ENCODE results near the gene RNF167. TPM values are rescaled to one million over a fixed set of nuclear protein-coding genes. Genes with fewer than 3 reads are reported as not detected.
A peak's percentile ranks its signal among the peaks of the same experiment; 100 is the strongest.

Gene RNF167
- total and polyA plus RNA-seq, 2 of the 13 experiments (the other 11 are each of a cell fraction or from before 2014, with no cell fraction given), result 44.1 to 45.4 TPM

DNA sequence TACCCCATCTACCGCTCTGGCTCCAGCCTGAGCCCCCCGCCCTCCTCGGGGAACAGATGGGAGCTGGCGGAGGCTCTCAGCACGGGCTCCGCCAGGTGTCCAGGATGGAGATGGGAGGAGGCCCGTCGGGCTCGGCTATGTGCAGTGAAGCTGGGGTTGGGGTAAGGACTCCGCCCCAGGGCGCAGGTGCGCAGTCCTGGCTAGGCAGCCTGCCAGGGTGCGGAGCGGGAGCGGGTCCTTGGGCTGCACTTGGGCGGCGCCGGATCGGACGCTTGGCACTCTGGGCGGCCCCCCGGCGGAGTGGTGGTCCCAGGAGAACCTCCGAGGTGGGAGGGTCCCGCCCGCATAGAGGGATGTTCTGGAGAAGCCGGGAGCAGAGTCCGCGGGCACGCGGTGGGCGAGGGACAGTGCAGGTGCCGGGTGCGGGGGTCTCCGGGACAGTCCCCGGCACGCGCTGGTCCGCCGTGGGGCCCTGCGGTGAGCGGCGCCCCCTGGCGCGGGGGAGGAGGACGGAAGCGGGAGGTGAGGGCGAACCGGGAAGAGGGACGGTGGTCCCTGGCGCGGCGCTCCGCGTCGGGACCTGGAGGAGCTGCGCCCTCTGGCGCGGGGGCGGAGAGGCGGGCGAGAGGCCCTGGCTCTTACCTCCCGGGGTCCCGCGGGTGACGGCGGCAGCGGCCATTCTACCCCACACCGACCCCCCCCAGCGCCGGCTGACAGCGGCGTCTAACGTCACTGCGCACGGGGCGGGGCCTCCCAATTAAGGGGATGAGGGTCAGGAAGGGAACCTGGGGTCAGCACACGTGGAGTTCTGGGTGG is 47.1 kb downstream of the RNF167 start, which contains the start of gene CAMTA2 (continued):
- no peak for TF ChIP-seq PAWR (CRISPR knock-in tag; IDR thresholded peaks at IDR 0.05; ENCODE audit: borderline replicate concordance)
- TF ChIP-seq, protein P1, sequence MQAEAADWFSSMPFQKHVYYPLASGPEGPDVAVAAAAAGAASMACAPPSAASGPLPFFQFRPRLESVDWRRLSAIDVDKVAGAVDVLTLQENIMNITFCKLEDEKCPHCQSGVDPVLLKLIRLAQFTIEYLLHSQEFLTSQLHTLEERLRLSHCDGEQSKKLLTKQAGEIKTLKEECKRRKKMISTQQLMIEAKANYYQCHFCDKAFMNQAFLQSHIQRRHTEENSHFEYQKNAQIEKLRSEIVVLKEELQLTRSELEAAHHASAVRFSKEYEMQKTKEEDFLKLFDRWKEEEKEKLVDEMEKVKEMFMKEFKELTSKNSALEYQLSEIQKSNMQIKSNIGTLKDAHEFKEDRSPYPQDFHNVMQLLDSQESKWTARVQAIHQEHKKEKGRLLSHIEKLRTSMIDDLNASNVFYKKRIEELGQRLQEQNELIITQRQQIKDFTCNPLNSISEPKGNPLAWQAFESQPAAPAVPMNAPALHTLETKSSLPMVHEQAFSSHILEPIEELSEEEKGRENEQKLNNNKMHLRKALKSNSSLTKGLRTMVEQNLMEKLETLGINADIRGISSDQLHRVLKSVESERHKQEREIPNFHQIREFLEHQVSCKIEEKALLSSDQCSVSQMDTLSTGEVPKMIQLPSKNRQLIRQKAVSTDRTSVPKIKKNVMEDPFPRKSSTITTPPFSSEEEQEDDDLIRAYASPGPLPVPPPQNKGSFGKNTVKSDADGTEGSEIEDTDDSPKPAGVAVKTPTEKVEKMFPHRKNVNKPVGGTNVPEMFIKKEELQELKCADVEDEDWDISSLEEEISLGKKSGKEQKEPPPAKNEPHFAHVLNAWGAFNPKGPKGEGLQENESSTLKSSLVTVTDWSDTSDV (CRISPR knock-in tag; IDR thresholded peaks at IDR 0.05), result no peak
- TF ChIP-seq, protein P2, sequence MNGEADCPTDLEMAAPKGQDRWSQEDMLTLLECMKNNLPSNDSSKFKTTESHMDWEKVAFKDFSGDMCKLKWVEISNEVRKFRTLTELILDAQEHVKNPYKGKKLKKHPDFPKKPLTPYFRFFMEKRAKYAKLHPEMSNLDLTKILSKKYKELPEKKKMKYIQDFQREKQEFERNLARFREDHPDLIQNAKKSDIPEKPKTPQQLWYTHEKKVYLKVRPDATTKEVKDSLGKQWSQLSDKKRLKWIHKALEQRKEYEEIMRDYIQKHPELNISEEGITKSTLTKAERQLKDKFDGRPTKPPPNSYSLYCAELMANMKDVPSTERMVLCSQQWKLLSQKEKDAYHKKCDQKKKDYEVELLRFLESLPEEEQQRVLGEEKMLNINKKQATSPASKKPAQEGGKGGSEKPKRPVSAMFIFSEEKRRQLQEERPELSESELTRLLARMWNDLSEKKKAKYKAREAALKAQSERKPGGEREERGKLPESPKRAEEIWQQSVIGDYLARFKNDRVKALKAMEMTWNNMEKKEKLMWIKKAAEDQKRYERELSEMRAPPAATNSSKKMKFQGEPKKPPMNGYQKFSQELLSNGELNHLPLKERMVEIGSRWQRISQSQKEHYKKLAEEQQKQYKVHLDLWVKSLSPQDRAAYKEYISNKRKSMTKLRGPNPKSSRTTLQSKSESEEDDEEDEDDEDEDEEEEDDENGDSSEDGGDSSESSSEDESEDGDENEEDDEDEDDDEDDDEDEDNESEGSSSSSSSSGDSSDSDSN (CRISPR knock-in tag; IDR thresholded peaks at IDR 0.05), result peak; percentile 98
- peak; percentile 56; the same call in 1 of the 2 replicates for TF ChIP-seq ZNF768 (CRISPR knock-in tag; IDR thresholded peaks at IDR 0.05)
- TF ChIP-seq ZSCAN9 (CRISPR knock-in tag; IDR thresholded peaks at IDR 0.05; ENCODE audit: borderline replicate concordance), result peak; percentile 66; the same call in 1 of the 2 replicates
- TF ChIP-seq ZNF562 (CRISPR knock-in tag; IDR thresholded peaks at IDR 0.05; ENCODE audit: borderline replicate concordance), result no peak
- TF ChIP-seq YY1 (IDR thresholded peaks at IDR 0.05; ENCODE audit: insufficient read depth, insufficient replicate concordance, low read depth, low read length), result peak; percentile 90
- no peak for TF ChIP-seq MTF2 (CRISPR knock-in tag; IDR thresholded peaks at IDR 0.05; ENCODE audit: borderline replicate concordance)
- TF ChIP-seq BRCA1 (CRISPR knock-in tag; IDR thresholded peaks at IDR 0.05), result no peak
- TF ChIP-seq ZNF3 (CRISPR knock-in tag; IDR thresholded peaks at IDR 0.05), result no peak; the same call in 1 of the 2 replicates
- 0 out of 2 replicates have a peak, but pooled peaks have one; percentile 19 for TF ChIP-seq ZNF335 (CRISPR knock-in tag; IDR thresholded peaks at IDR 0.05)
- peak; percentile 56; the same call in 1 of the 2 replicates for TF ChIP-seq TOE1 (CRISPR knock-in tag; IDR thresholded peaks at IDR 0.05)
- TF ChIP-seq ETV5 (CRISPR knock-in tag; IDR thresholded peaks at IDR 0.05; ENCODE audit: borderline replicate concordance), result peak; percentile 75
- TF ChIP-seq, protein P3, sequence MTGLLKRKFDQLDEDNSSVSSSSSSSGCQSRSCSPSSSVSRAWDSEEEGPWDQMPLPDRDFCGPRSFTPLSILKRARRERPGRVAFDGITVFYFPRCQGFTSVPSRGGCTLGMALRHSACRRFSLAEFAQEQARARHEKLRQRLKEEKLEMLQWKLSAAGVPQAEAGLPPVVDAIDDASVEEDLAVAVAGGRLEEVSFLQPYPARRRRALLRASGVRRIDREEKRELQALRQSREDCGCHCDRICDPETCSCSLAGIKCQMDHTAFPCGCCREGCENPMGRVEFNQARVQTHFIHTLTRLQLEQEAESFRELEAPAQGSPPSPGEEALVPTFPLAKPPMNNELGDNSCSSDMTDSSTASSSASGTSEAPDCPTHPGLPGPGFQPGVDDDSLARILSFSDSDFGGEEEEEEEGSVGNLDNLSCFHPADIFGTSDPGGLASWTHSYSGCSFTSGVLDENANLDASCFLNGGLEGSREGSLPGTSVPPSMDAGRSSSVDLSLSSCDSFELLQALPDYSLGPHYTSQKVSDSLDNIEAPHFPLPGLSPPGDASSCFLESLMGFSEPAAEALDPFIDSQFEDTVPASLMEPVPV (CRISPR knock-in tag; IDR thresholded peaks at IDR 0.05), result no peak
- peak; percentile 63; the same call in 1 of the 2 replicates for TF ChIP-seq NR2C2 (CRISPR knock-in tag; IDR thresholded peaks at IDR 0.05; ENCODE audit: borderline replicate concordance)
- no peak for TF ChIP-seq SIN3B (IDR thresholded peaks at IDR 0.05; ENCODE audit: low read length)
- TF ChIP-seq JARID2 (CRISPR knock-in tag; IDR thresholded peaks at IDR 0.05; ENCODE audit: insufficient replicate concordance), result no peak
- TF ChIP-seq, protein P4, sequence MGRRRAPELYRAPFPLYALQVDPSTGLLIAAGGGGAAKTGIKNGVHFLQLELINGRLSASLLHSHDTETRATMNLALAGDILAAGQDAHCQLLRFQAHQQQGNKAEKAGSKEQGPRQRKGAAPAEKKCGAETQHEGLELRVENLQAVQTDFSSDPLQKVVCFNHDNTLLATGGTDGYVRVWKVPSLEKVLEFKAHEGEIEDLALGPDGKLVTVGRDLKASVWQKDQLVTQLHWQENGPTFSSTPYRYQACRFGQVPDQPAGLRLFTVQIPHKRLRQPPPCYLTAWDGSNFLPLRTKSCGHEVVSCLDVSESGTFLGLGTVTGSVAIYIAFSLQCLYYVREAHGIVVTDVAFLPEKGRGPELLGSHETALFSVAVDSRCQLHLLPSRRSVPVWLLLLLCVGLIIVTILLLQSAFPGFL (CRISPR knock-in tag; IDR thresholded peaks at IDR 0.05), result no peak
- no peak for TF ChIP-seq ZSCAN22 (CRISPR knock-in tag; IDR thresholded peaks at IDR 0.05)
- no peak for TF ChIP-seq TARDBP (CRISPR knock-in tag; IDR thresholded peaks at IDR 0.05)
- no peak for TF ChIP-seq EHMT2 (IDR thresholded peaks at IDR 0.05; ENCODE audit: borderline replicate concordance, low read depth, low read length)
- TF ChIP-seq NR1H2 (CRISPR knock-in tag; IDR thresholded peaks at IDR 0.05; ENCODE audit: borderline replicate concordance, low read depth), result no peak

Data from HepG2 (cell line).